Activated naive CD4-positive, alpha-beta T cell treated with anti-CD3 and anti-CD28 coated beads, Interleukin-2, amount 50 U/mL, for 72 hours (primary cell): ENCODE data around the gene KIF21B. TPM values are rescaled to one million over a fixed set of nuclear protein-coding genes. Genes with fewer than 3 reads are reported as not detected.

Experiments used
- ATAC-seq, 2 donors: fragments of 150-1000 bp; cut with Tn5 transposase; 2 replicates each; pipeline ENCODE4 v1.10.0; 2021; ENCODE audit warnings: mild to moderate bottlenecking in 2 of 2, moderate library complexity in 2 of 2
- DNase-seq, 2 donors: peaks; one replicate each; pipeline ENCODE4 v3.0.0; 2021 to 2022; ENCODE audit warnings: low spot score in 2 of 2
- H3K27ac Mint-ChIP-seq, 2 donors: one replicate each; pipeline ENCODE4 v1.8.0; 2022; ENCODE audit warnings: mild to moderate bottlenecking in 2 of 2, mixed read lengths in 2 of 2
- H3K36me3 Mint-ChIP-seq, 2 donors: one replicate each; pipeline ENCODE4 v1.8.0; 2022; ENCODE audit warnings: mixed read lengths in 2 of 2
- H3K9me3 Mint-ChIP-seq, 2 donors: one replicate each; pipeline ENCODE4 v1.8.0; 2022; ENCODE audit warnings: mixed read lengths in 2 of 2
- total RNA-seq, 2 donors: library from RNA; stranded (reverse); gene quantifications; one replicate each; pipeline ENCODE4 v1.2.3, GENCODE V29; 2022

Gene KIF21B
- total RNA-seq = 10 to 100 TPM; 55.9 to 58.1 TPM

- Mint-ChIP-seq H3K36me3 (peaks cover 15 to 20% of the 10 kb centered on the region in 2 donors), H3K27ac (peak within 1 kb of the TSS; percentile 89 to 96), H3K9me3 (no peaks in the 10 kb centered on the region)
- peak; percentile 62 to 79 for ATAC-seq
- DNase-seq = peak; percentile 84 to 95
Observed at GRCh38 chr1:201023517-201023902, at the start of gene KIF21B. KIF21B (minus strand) TSS chr1:201023714; CDS start chr1:201023383, 331 bp downstream.

DNA sequence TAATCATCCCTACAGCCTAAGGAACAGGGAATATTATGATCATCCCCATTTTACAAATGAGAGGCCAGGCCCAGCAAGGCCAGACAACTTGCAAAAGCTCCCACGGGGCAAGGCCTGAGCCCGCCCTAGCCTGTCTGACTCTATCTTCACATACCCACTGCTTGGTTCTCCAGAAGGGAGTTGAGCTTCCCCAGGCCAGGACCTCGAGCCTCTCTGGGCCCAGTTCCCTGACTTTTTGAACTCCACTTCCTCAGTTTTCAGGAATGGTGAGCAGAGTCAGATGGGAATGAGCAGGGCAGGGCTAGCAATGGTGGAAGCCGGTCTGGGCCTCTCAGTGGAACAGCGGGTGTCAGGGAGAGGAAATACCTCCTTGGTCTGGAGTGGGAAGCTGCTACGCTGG lies 49.4 kb upstream of the KIF21B start:
- Mint-ChIP-seq H3K27ac (no peak overlapping the region), H3K9me3 (no peaks in the 10 kb centered on the region), H3K36me3 (no peaks in the 10 kb centered on the region)
- no peak for DNase-seq
- ATAC-seq = no peak

GRCh38 chr1:201072149-201072548 lies 48.6 kb upstream of the KIF21B start:
- no peaks in the 10 kb centered on the region for H3K9me3 Mint-ChIP-seq
- ATAC-seq = no peak

GRCh38 chr1:201069636-201070035 lies 46.1 kb upstream of the KIF21B start:
- ATAC-seq = no peak
- no peak for DNase-seq

More at GRCh38 chr1:201072149-201072548, 48.6 kb upstream of the KIF21B start:
- no peaks in the 10 kb centered on the region for H3K36me3 Mint-ChIP-seq
- no peak for DNase-seq
- H3K27ac Mint-ChIP-seq = no peak overlapping the region

GRCh38 chr1:201068976-201069375 lies 45.5 kb upstream of the KIF21B start:
- no peak for DNase-seq
- no peak for ATAC-seq
- Mint-ChIP-seq H3K27ac (peak overlapping the region in 1 of 2 donors; percentile 41), H3K36me3 (no peaks in the 10 kb centered on the region), H3K9me3 (no peaks in the 10 kb centered on the region)

More at GRCh38 chr1:201069636-201070035, 46.1 kb upstream of the KIF21B start:
- no peaks in the 10 kb centered on the region for H3K9me3 Mint-ChIP-seq
- H3K27ac Mint-ChIP-seq = no peak overlapping the region
- H3K36me3 Mint-ChIP-seq = no peaks in the 10 kb centered on the region

- no peak for DNase-seq
- Mint-ChIP-seq H3K27ac (no peak overlapping the region), H3K9me3 (no peaks in the 10 kb centered on the region), H3K36me3 (no peaks in the 10 kb centered on the region)
- ATAC-seq = no peak
Observed at GRCh38 chr1:201066986-201067385, 43.5 kb upstream of the KIF21B start.

GRCh38 chr1:201065686-201066085 lies 42.2 kb upstream of the KIF21B start:
- Mint-ChIP-seq H3K36me3 (no peaks in the 10 kb centered on the region), H3K9me3 (no peaks in the 10 kb centered on the region), H3K27ac (no peak overlapping the region)
- no peak for DNase-seq
- ATAC-seq = no peak

- Mint-ChIP-seq H3K27ac (no peak overlapping the region), H3K36me3 (no peaks in the 10 kb centered on the region), H3K9me3 (no peaks in the 10 kb centered on the region)
- no peak for ATAC-seq
- no peak for DNase-seq
Observed at GRCh38 chr1:201064806-201065205, 41.3 kb upstream of the KIF21B start.

- ATAC-seq (no peak), DNase-seq (no peak)
Observed at GRCh38 chr1:201063145-201063544, 39.6 kb upstream of the KIF21B start.

DNA sequence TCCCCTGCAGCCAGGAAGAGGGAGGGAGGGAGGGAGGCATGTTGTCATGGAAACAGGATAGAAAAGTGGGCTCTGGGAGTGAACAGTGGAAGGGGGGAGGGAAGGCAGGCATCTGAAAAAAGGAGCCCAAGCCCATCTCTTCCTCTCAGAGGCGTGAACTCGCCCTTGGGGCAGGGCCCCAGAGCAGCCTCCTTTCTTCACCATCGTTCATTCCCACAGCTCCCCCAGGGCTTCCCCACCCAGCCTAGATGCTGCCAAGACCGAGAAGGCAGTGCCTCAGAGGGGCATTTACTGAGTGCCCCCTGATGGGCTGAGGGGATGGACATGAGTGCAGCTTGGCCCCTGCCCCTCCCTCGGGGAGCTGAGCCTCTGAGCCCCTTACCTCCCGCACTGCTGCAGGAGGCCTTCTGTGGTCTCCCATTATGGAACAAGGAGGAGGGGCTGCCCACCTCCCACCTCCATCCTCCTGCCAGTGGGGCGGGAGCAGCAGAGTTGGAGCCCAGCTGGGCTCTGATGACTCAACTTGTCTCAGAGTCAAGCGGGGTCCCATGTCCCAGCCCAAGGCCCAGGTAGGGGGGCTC lies 39.1 kb upstream of the KIF21B start:
- Mint-ChIP-seq H3K27ac (no peak overlapping the region), H3K36me3 (no peaks in the 10 kb centered on the region), H3K9me3 (peaks cover 0 to 6% of the 10 kb centered on the region in 2 donors)
- DNase-seq = no peak
- ATAC-seq = no peak

More at GRCh38 chr1:201063145-201063544, 39.6 kb upstream of the KIF21B start:
- H3K36me3 Mint-ChIP-seq = no peaks in the 10 kb centered on the region
- peaks cover 0 to 1% of the 10 kb centered on the region in 2 donors for H3K9me3 Mint-ChIP-seq
- H3K27ac Mint-ChIP-seq = no peak overlapping the region

GRCh38 chr1:201061886-201062285 lies 38.4 kb upstream of the KIF21B start:
- H3K9me3 Mint-ChIP-seq = peaks cover 0 to 6% of the 10 kb centered on the region in 2 donors

DNA sequence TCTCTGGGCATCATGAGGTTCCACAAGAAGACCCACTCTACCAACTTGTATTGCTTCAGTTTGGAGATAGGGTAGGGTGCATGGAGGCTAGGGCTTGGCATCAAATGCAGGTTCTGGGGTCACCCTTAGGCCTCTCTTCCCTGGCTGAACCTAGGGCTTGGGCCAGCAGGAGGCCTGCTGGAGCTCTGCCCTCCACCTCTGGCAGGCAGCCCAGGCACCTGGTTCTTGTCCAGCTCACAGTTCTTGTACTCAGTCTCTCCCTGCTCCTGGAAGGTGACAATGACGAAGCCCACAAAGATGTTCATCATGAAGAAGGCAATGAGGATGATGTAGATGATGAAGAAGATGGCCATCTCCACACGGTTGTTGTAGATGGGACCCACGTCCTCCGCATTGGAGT lies 37.5 kb upstream of the KIF21B start:
- ATAC-seq = no peak
- Mint-ChIP-seq H3K36me3 (no peaks in the 10 kb centered on the region), H3K27ac (peak overlapping the region in 1 of 2 donors; percentile 16), H3K9me3 (peaks cover 0 to 6% of the 10 kb centered on the region in 2 donors)
- no peak for DNase-seq

More at GRCh38 chr1:201061886-201062285, 38.4 kb upstream of the KIF21B start:
- ATAC-seq (no peak), DNase-seq (no peak)
- H3K36me3 Mint-ChIP-seq = no peaks in the 10 kb centered on the region
- H3K27ac Mint-ChIP-seq = no peak overlapping the region

GRCh38 chr1:201060586-201060985 lies 37.1 kb upstream of the KIF21B start:
- Mint-ChIP-seq H3K27ac (no peak overlapping the region), H3K9me3 (peaks cover 0 to 6% of the 10 kb centered on the region in 2 donors), H3K36me3 (no peaks in the 10 kb centered on the region)
- no peak for DNase-seq
- no peak for ATAC-seq

- no peaks in the 10 kb centered on the region for H3K36me3 Mint-ChIP-seq
- no peak for ATAC-seq
- peaks cover 0 to 6% of the 10 kb centered on the region in 2 donors for H3K9me3 Mint-ChIP-seq
- no peak overlapping the region for H3K27ac Mint-ChIP-seq
- DNase-seq = no peak
Observed at GRCh38 chr1:201059871-201060555, 36.5 kb upstream of the KIF21B start.

DNA sequence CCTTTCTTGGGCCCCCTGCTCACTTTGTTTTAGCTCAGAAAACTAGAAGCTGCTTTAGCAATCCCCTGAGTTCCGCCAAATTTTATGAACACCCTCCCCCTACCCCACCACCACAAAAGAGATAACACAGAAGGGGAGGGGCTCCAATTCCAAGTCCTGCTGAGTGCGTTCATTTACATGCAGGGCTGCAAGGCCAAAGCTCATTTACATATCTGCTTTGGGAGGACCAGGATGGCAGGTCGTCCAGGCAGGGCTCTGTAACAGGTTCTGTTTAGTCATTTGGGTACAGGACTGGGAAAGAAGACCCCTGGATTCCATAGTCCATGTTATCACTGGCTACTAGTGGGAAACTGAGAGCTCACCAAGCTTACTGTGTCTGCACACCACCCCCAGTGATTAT lies 35.9 kb upstream of the KIF21B start:
- Mint-ChIP-seq H3K9me3 (peaks cover 0 to 6% of the 10 kb centered on the region in 2 donors), H3K27ac (no peak overlapping the region), H3K36me3 (no peaks in the 10 kb centered on the region)
- no peak for DNase-seq
- ATAC-seq = no peak

GRCh38 chr1:201054091-201054543 lies 30.6 kb upstream of the KIF21B start:
- ATAC-seq (no peak), DNase-seq (no peak)
- H3K27ac Mint-ChIP-seq = no peak overlapping the region
- H3K9me3 Mint-ChIP-seq = peaks cover 0 to 6% of the 10 kb centered on the region in 2 donors
- no peaks in the 10 kb centered on the region for H3K36me3 Mint-ChIP-seq

GRCh38 chr1:201053155-201053860 lies 29.8 kb upstream of the KIF21B start:
- DNase-seq (no peak), ATAC-seq (no peak)
- Mint-ChIP-seq H3K27ac (no peak overlapping the region), H3K36me3 (no peaks in the 10 kb centered on the region), H3K9me3 (peaks cover 0 to 6% of the 10 kb centered on the region in 2 donors)
